Neural progenitor cell (in vitro differentiated cells): ENCODE results near the gene SLC2A5.

Experiments used
- CTCF ChIP-seq: fragments of 200-600 bp; sonication (generic); IDR thresholded peaks from 2 replicates; pipeline ENCODE4 v1.5.1; 2017; ENCODE audit warnings: antibody characterized with exemption, mild to moderate bottlenecking
- EZH2 ChIP-seq: fragments of 200-600 bp; sonication (generic); IDR thresholded peaks from 2 replicates; pipeline ENCODE4 v1.6.1; 2017; ENCODE audit warnings: antibody characterized with exemption, mild to moderate bottlenecking, moderate library complexity

GRCh38 chr1:9108056-9108665 is 38.7 kb upstream of the SLC2A5 start:
- no peak for TF ChIP-seq CTCF
- TF ChIP-seq EZH2: no peak
